ENCODE measurements around the gene BRD1.
"Not testable (repeated sequence)": the region's sequence is repeated elsewhere in the genome, so short reads cannot be mapped to it uniquely, and the experiment has no call there.

The BRD1 gene

DNA sequence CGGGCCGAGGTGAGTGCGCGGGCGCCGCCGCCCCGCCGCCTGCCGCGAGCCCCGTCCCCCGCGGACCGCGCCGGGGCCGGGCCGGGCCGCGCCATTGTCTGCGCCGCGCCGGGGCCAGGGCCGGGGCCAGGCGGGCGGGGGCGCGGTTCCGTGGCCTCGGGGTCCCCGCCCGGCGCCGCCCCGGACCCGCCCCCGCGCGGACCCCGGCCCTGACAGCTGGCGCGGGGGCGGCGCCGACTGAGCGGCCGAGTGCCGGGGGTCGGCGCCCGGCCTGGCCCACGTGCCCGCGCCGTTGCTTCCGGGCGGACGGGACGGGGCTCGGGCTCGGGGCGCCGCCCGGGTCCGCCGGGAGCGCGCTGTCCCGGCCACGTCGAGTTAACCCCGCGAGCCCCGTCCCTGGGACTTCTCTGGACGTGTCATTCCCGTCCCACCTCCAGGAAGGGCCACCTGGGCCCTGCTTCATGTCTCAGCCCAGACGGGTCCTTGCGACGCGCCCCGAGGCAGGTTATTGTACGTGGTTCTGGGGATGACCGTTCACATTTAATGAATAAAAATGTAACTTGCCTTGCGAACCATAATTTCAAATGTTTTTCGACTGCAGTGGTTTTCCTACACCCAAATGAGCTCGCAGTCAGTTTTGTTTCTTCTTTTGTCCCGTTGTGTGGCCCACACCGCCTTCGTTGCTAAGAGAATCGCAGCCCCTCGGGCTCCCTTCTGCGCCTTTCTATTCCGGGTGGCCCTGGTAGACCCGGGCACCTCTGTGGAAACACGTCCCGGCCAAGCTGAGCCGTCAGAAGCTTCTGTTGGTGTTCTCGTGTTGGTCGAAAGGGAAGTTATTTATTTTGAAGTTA, 26.5 kb upstream of the BRD1 start:
- no peak for DNase-seq (ENCODE audit: low read depth, low spot score)

DNA sequence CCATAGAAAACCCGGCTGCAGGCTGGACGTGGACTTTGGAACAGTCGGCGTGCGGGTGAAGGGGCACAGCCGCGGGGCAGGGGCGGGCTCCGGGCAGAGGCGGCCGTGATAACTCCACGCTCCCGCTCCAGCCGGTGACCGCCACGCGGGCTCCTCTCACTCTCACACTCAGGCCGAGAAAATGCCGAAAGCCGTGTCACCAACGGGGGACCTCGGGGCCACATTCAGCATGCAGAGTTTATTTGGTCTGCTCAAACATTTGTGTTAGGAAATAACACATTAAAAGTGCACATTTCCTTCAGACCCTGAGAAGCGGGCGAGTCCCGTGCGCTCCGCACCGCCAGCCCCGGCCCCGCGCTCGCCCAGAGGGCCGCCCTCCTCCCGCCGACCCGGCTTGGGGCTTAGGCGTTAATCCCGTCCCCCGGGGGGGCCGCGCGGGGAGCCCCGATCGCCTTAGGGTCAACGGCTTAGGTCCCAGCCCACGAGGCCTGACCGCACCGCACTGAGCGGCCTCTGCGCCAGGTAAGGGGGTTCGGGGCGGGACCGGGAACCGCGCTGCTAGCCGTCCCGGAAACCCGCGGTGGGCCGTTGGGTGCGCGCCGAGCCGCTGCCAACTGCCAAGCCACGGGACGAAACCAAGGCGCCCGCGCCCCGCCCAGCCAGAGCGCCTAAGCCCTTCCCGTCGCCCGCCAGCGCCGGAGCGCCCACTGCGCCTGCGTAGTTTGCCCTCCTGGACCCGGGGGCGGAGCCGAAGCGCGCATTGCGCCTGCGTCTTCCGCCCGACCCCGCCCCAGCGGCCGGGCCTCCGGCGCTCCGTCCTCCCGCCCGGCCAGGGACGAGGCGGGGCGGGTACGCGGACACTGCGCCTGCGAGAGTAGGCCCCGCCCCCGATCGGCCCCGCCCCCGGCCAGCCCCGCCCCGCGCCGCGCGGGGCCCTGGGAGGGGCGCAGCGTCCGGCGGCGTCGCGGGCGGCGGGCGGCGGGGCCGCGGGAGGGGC, 25.5 kb upstream of the BRD1 start, which contains the start of gene ZBED4:
ZBED4 (plus strand) TSS at position 947 of the 997 bp plus-strand sequence. CDS start 29,819 bp downstream, outside the sequence.
- peak; percentile 91 for DNase-seq (ENCODE audit: low read depth, low spot score)

DNA sequence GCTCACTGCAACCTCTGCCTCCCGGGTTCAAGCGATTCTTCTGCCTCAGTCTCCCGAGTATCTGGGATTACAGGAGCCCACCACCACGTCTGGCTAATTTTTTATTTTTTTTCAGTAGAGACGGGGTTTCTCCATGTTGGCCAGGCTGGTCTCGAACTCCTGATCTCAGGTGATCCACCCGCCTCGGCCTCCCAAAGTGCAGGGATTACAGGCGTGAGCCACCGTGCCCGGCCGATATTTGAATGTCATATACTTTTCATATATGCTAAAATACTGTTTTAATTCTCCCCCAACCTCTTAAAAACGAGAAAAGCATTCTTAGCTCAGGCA, 24.9 kb upstream of the BRD1 start:
- not testable (repeated sequence) for DNase-seq (ENCODE audit: low read depth, low spot score)

DNA sequence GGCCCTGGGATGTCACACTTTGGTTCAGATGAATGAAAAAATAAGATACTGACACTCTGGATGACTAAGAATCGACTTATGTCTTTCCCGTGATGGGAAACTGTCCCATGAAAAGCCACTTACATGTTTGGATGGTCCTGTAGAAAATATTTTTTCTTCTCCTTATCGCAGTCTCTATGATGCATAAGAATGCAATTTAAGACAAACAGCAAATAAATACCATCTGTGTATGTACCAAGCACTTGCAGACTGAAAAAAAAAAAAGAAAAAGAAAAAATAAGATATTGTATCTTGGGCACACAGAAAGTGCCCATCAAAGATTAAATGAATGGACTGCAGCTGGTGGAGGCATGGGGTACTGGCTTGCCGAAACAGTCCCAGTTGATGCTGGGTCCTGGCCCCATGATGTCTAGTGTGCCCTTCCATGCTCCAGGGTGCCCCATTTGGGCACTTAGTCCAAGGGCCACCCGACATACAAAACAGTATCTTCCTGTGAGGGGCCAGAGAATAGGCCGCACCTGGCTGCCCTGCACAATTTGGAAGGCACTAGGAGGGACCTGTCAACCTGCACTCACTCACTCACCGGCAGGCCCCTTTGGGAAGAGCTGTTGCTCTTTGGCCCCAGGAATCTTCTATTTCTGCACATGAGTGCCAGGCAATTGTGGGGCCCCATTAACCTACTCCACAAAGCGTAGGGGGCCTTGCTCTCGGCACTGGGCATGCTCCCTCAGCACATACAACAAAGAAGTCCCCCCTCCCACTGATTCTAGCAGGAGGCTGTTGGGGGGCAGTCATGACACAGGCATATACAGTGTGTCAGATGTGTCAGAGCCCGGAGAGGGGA, 23.5 kb upstream of the BRD1 start:
- no peak for DNase-seq (ENCODE audit: low read depth, low spot score)

DNA sequence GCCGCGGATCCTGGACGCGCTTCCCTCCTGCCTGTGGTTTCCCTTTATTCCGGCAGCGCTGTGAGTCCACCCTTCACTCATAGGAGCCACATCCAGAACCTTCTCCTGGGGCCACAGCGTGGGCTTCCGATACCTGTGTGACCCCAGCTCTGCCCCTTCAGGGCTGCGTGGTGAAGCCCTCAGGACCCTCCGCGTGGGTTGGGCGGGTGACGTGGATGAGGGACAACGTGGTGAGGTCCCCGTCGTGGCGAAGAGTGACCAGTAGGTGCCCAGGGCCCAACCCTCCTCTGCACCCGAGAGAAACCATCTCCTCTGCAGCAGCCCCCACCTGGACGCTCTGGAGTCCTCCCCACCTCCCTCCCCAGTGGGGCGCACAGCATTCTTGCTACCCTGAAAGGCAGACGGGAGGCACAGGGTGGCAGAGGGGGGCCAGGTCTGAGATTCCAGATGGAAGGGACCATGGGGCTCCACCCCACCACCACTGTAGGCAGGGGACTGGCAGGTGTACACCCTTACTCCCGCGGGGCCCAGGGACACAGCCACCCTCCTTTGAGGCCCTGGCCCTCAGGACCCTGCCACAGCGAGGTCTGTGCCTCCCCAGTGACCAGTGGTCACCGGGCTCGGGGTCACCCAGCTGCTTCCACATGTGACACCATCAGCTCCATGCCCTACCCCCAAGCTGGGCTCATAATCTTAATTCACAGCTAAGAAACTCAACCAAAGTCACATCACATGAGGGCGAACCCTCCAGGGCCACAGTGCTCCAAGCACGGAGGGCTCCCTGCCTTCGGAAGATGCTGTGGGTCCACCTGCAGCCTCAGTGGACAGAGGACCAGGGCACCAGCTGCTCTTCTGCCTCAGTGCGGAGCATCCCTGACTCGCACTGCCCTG, 22.6 kb upstream of the BRD1 start:
- no peak for DNase-seq (ENCODE audit: low read depth, low spot score)

DNA sequence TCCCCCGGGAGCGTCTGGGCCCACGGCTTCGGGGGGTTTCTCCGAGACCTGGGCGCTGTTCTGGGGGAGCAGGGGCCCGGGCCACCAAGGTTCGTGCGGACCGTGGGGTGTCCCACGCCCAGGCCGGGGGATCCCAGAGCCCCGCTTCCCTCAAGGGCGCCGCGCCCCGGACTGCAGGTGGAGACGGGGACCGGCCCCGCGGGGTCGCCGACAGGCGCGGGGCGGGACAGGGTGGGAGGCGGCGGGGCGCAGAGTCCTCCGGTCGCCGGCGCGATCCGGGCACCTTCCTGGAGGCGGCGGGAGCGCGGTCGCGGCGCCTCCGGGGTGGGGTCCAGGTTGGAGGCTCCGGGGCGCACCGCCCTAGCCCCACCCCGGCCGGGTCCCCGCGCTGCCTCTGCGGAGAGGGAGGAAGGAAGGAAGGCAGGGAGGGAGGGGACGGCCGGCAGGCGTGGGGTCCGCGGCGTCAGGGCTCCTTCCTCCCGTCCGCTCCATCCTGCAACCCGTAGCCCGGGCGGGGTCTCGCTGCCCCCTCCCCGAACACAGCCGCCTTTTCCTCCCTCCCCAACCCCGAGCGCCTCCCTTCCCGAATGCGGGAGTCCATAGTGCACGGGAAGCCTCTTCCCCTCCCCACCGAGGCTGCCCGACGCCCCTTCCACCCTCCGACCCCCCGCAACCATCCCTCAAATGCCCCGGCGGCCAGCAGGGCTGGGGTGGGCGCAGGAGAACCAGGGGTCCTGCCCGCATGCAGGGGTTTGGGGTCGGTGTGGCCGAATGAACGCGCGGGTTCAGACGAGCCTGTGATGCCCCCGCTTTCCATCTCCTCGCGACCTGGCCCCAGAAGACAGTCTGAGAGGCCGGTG, 21.7 kb upstream of the BRD1 start:
- DNase-seq (ENCODE audit: low read depth, low spot score) = no peak

DNA sequence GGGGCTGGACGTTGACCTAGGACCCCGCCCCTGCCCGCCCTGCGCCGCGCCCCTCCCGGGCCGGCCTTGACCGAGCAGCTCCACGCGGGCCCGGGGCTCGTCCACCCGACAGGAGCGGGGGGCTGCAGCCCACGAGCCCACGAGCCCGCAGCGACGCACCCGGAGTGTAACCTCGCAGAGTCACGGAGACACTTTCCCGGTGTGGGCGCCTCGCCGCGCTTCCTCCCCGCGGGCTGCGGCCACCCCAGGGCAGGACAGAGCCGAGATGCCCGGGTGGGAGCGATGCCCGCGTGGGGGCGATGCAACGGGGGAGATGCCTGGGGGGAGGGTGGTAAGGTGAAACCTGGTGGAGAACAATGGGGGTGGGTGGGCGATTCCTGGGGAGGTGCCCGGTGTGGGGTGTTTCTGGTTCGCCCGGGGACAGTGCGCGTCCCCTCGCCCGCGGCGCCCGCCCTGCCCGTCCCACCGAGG, 21.1 kb upstream of the BRD1 start:
- no peak for DNase-seq (ENCODE audit: low read depth, low spot score)

DNA sequence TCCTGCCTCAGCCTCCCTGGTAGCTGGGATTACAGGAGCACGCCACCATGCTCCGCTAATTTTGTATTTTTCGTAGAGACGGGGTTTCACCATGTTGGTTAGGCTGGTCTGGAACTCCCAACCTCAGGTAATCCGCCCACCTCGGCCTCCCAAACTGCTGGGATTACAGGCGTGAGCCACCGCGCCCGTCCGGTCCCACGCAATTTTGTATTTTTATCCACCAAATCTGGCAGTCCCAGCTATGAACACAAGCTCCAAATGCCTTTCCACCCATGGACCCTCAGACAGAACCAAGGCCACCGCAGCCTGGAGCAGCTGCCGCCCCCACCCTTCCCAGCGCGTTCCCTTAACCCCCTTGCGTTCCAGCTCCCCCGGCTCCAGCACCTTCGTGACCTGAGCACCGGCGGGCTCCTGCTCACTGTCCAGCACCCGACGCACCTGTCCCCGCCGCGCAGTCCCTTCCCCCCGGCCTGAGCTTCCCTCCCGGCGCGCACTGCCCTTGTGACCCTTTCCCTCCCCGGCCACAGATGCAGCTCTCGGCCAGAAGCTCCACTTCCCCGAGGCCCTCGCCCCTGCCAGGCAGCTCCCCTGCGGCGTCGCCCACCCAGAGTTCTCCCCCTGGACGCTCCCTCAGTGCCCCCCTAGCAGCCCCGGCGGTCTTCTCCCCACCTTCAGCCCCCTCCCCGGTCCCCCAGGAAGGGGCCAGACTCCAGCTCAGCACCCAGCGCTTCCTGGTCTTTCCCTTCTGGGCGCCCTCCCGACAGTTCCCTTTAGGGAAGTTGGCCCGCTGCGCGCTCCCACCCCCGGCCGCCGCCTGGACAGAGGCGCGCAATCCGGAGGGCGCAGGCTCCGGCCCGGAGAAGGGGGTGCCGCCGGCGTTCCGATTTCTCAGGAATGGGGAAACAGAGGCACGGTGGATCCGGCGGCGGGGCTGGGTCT, 20.3 kb upstream of the BRD1 start:
- no peak for DNase-seq (ENCODE audit: low read depth, low spot score)

DNA sequence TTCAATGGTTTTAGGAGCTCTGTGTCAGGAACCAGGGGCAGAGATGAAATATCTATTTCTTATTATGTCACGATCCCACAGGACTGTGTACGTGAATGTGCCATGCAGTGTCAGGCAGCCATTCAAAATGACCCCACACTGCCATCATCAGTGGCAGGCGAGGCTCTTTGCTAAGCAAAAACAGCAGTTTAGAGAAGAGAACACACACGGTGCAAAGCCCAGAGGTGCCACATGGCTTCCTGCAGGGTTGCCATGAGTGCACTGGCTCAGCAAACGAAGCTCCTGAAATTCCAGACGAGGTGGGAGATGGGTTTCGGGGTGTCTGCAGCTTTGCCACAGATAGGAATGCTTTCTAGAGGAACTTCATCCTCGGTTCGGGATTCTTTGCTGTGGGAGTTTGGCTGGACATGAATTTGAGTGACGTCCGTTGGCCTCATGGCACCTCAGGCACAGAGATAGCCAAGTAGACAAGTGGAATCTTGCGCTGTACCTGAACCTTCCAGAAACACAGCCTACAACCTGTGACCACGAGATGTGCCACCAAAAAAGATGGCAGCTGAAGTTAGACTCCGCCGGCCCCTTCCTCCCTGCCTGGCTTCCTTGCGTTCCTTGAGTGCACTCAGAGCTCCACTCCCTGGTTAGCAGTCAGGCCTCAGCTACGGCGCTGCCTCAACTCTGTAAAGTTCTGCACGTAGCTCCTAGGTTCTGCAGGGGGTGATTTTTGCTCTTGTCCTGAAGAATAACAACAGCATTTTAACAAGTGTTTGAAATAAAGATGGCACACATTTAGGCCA, 18.2 kb upstream of the BRD1 start:
- DNase-seq (ENCODE audit: low read depth, low spot score) = no peak

DNA sequence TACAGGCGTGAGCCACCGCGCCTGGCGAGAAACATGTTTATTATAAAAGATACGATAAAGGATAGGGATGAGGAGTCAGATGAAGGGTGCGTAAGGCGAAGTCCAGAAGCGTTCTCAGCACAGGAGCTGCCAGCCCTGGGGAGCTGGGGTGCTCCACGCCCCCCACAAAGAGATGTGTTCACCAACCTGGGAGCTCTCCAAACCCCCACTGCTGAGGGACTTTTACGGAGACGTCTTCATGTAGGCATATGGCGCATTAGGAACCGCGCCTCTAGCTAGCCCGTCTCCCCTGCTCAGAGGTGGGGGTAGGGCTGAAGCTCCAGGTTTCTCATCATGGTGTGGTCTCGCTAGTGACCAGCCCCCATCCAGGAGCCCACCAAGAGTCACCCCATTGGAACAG, 17.6 kb upstream of the BRD1 start:
- no peak for DNase-seq (ENCODE audit: low read depth, low spot score)

DNA sequence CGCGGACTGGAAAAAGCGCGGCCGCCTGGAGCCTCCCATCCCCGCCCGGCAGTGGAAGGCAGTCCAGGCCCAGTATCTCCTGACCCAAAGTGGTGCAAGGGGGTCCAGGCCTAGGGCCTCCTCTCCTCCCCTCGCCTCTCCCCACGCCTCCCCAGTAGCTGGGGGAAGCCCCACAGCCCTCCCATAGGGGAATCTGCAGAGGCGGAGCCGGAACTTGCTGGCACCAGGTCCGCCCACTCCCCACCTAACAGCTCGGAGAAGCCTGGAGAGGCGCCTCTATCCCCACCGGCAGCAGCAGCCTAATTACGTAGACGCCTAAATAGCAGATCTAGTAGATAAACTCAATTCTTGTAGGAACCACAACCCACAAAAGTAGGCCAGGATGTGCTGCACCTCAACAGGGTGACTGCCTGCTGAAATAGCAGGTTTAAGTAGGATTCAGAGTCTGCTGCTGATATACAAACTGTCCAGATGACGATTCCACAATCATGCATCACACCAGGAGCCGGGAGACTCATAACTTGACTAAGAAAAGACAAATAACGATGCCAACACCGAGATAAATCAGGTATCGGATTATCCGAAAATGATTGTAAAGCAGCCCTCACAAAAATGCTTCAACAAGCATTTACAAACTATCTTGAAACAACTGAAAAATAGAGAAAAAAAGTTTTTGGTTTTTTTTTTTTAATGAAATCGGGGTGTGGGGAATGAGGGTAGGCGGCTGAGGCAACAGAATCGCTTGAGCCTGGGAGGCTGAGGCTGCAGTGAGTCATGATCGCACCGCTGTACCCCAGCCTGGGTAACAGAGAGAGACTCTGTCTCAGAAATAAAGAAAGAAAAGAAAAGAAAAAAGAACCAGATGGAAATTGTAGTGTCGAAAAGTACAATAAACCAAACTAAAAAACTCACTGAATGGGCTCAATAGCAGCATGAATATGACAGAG, 11.4 kb upstream of the BRD1 start:
- DNase-seq (ENCODE audit: low read depth, low spot score) = no peak

DNA sequence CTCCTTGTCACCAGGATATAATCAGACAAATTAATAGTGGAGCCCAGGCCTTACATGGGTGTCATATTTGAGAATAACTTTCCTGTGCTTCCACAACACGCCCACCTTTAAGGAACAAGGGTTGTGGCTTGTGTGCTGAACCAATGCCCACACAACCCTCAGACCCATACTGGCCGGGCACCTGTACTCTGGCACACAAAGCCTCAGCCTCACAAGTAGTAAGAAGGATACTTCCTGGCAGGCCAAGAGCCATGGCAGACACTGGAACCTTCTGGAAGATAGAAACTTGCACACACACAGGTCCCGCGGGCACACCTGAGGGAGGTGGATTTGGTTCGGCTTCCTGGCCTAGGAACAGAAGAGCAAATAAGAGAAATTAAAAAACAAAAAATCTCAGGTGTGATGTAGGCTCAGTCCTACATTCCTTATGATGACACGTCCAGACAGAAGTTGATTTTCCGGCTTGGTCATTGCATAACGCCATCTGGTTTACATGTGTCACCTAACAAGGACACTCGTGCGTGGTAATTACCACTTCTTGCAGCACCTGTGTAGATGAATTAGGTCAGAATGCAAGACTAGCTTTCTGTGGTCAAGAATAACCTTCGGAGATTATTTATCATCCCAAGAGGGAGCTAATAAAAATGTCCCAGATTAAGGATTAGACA, 5.8 kb upstream of the BRD1 start:
- no peak for DNase-seq (ENCODE audit: low read depth, low spot score)

DNA sequence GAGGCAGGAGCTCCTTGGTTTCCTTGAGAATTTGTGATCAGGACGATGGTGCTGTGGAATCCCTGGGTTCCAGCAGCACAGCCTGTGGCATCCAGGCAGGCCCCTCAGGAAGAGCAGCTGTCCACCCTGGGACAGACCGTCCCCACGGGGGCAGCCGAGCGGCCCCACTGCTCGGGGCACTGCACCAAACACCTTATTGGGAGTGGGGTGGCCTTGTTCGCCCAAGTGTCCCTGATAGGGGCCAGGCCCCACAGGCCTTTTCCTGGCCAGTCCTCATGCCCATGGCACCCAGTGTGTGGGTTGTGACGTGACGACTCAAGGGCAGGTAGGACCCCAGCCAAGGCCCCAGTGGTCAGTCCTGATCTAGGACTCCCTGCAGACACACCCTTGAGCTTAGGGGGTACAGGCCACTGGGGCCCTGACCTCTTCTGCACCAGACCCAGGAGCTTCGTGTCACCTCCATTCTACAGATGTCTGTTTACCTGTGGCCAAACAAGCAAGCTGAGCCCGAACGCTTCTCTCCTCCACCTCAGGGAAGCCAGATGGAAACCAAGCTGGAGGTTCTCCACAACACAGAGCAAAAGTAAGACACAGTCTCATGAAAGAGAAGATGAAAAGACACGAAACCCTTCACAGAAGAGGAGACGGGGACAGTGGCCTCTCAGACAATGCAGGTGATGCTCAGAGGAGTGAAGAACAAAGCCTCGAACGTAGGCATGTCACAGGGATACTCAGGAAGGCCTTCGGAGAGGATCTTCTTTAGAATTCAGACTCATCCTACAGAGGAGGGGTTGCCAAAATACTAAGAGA, 1.6 kb upstream of the BRD1 start:
- DNase-seq (ENCODE audit: low read depth, low spot score) = no peak

DNA sequence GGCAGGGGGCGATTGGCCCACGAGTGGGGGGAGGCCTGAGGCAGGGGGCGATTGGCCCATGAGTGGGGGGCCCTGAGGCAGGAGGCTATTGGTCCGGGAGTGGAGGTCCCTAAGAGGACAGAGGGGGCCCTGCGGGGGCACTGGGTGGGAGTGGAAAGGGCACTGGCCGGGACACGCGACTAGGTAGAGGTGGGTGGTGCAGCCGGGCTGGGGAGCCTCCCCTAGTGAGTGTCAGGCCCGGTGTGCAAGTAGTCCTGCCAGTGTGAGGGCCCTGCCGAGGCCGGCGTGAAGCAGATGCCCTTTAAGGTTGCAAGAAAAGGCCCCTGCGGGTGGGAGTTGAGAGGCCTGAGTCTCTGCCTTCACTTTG, 909 bp upstream of the BRD1 start:
- no peak for DNase-seq (ENCODE audit: low read depth, low spot score)

DNA sequence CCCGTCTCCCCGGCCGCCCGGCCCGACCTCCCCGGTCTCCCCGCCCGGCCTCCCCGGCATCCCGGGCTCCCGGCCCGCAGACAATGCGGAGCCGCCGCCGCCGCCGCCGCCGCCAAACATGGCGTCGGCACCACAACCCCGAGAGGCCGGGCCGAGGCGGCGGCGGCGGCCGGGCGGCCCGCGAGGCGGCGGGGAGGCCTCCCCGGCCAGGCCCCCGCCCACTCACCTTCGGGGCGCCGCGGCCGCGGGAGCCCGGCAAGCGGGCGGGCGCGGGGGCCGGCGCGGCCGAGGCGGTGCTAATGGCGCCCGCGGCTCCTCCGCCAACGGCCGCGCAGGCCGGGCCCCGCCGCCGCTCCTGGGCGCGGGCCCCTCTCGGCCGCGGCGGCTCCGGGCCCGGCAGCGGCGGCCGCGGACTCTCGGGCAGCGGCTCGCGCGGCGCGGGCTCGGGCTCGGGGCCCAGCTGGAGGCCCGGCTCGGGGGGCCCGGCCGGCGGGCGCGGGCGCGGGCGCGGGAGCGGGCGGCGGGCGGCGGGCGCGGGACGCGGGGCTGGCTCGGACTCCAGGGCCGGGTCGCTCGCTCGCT, 311 bp downstream of the BRD1 start:
- DNase-seq (ENCODE audit: low read depth, low spot score) = no peak
